Activated effector memory CD4-positive, alpha-beta T cell treated with anti-CD3 and anti-CD28 coated beads, Interleukin-2, amount 50 U/mL, for 16 hours (primary cell): ENCODE results near the gene DSE.

Experiments
- DNase-seq: peaks from one replicate; pipeline ENCODE4 v3.0.0-alpha.2; 2020

Gene DSE

GRCh38 chr6:116419069-116419786 lies 48.5 kb downstream of the DSE start:
- no peak for DNase-seq

DNA sequence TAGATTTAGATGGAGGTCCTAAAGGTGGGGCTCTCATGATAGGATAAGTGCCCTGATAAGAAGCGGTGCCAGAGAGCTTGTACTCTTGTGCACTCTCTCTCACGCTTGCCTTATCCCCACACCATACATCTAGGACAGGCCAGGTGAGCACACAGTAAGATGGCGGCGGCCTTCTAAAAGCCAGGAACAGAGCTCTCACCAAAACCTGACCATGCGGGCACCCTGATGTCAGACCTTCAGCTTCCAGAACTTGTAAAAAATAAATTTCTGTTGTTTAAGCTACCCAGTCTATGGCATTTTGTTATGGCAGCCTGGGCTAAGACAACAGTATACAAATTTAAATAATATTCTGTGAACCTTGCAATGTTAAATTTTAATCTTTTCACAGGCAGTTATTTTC lies 49.6 kb downstream of the DSE start:
- no peak for DNase-seq

DNA sequence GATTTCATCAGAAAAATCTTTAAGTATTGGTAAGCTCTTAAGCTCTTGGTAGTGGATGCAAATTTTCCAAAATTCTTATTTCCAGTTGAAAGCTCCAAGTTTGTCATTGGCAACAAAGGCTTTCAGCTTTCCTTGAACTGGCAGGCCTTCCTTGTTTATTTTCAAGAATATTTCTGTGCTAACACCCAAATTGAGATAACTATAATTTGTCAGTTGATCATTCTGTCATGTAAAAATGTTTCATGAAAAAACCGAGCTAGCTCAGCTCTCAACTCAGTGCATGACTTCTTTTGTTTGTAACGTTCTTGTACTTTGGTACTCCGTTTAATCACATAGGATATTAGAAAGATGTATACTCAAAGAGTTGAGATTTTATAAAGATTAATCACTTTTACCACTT lies 51.5 kb downstream of the DSE start:
- DNase-seq = no peak

DNA sequence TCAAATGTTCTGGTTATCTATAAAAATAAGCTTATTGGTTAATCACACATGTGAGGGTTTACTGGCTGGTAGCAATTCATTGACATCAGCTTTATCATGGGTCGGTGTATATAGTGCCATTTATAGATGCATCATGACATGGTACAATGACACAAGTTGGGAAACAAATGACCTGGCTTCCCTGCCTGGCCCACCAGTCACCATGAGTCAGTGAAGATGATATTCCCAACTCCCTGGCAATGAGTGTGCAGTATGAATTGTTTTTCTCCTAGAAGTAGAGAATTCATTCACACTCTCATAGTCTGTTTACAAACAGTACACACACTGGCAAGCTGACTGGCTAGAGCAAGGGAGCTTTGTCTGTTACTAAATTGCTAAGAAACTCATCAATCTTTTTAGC lies 53.3 kb downstream of the DSE start:
- no peak for DNase-seq

DNA sequence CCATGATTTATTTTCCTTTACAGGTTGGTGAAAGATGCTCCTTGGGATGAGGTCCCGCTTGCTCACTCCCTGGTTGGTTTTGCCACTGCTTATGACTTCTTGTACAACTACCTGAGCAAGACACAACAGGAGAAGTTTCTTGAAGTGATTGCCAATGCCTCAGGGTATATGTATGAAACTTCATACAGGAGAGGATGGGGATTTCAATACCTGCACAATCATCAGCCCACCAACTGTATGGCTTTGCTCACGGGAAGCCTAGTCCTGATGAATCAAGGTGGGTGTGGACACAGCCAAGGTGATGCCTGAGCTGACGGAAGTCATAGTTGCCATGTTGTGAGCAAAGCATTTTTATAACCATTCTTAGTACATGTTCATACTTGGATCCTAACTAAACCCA lies 55.8 kb downstream of the DSE start:
- no peak for DNase-seq

DNA sequence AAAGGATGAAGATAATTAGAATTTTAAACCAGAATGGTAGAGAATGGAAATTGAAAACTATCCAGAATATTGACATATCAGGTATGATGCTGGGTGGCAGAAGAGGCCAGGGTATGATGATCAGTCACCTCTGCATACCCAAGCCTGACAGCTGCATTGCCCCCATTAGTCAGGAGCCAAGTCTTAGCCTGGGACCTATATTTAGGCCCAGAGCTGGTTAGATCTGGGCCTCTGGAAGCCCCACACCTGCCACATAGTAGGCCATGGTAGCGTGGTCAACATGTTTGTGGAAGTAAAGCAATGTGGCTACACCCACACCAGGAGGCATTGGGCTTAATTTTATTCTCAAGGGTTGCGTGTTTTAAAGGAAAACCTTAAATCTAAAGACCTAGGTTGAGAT lies 58.4 kb downstream of the DSE start:
- no peak for DNase-seq

- DNase-seq = no peak
Observed at GRCh38 chr6:116430860-116431259, 60.1 kb downstream of the DSE start.

- no peak for DNase-seq
Observed at GRCh38 chr6:116431964-116432595, 61.3 kb downstream of the DSE start.

- DNase-seq = no peak
Observed at GRCh38 chr6:116433206-116433712, 62.5 kb downstream of the DSE start.

GRCh38 chr6:116434056-116434725 lies 63.4 kb downstream of the DSE start:
- DNase-seq = no peak

- DNase-seq = no peak
Observed at GRCh38 chr6:116436586-116436985, 65.8 kb downstream of the DSE start.

DNA sequence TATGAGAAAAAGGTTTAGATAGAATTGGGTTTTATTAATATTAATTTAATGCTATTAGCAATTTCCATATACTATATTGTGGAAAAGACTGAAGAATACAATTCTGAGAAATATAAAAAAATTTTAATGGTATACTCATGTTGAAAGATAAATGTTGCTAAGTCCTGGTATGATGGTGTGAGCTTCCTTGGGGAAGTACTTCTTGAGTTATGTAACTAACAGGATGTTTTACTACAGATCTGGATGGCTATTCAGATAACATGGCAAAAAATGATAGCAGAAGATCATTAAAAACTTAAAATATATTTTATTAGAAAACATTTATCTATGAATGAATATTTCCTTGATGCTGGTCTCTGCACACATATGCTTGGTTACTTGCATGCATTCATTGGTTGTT lies 66.9 kb downstream of the DSE start:
- DNase-seq = no peak

DNA sequence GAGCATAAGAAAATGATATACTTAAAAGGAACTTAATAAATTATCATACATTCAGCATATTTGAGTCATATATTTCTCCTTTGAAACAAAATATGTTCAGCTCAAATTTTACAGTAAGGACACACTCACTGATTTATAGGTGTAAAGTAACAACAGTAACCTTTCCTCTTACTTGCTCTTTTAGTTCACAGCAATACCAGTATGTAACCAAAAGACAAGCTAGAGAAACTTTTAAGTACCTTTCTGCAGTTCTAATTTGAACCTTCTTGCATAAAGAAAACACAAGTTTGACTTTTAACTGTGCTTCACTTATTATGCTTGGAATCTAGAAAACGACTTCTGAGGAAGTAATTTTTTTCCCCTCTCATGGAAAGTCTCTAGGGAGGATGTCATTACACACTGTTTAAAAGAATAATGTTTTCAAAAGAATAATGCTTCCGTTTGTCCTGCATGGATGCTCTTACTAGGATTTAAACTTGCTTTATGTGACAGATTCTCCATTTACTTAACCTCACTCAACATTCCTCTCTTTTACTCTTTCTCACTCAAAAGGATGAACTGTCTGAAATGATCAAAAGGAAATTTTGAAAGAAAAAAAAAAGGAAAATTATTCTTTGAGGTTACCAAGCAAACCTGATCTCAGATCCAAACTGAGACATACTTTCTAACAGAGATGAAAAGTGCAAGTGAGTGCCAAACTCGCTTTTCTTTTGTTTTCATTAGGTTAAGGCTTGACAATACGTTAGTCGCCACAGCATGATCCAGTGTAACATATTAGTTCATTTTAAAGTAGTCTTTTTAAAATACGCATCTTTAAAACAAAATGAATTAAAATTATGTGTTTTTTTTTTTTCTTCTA lies 68.1 kb downstream of the DSE start:
- DNase-seq = no peak

GRCh38 chr6:116439522-116440051 lies 68.8 kb downstream of the DSE start:
- DNase-seq = no peak

- no peak for DNase-seq
Observed at GRCh38 chr6:116443105-116443504, 72.4 kb downstream of the DSE start.

- DNase-seq = no peak
Observed at GRCh38 chr6:116444092-116444491, 73.3 kb downstream of the DSE start.

DNA sequence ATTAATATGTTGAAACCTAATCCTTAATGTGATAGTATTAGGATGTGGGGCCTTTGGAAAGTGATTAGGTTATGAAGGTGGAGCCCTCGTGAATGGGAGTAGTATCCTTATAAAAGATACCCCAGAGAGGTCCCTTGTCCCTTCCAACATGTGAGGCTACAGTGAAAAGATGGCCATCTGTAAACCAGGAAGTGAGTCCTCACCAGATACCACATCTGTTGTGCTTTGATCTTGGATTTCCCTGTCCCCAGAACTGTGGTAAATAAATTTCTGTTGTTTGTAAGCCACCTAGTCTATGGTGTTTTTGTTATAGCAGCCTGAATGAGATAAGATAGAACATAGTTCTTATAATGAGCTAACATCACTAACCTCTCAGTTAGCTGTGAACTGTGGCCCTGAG lies 73.8 kb downstream of the DSE start:
- no peak for DNase-seq

- no peak for DNase-seq
Observed at GRCh38 chr6:116445102-116445501, 74.4 kb downstream of the DSE start.

- DNase-seq = no peak
Observed at GRCh38 chr6:116446399-116446798, 75.7 kb downstream of the DSE start.

GRCh38 chr6:116447052-116447451 lies 76.3 kb downstream of the DSE start:
- no peak for DNase-seq

- DNase-seq = no peak
Observed at GRCh38 chr6:116447496-116448011, 76.8 kb downstream of the DSE start.

GRCh38 chr6:116449565-116449964 lies 78.8 kb downstream of the DSE start:
- no peak for DNase-seq
